NCI-H1694 (cell line): ENCODE measurements around the gene PLXNB2.
A peak's percentile ranks its signal among the peaks of the same experiment; 100 is the strongest.

Experiments
- DNase-seq: peaks from one replicate; lab custom pipeline; 2025; lab: John Stamatoyannopoulos, UW

Gene PLXNB2

GRCh38 chr22:50264946-50265669 lies 42.3 kb downstream of the PLXNB2 start:
- DNase-seq = no peak

DNA sequence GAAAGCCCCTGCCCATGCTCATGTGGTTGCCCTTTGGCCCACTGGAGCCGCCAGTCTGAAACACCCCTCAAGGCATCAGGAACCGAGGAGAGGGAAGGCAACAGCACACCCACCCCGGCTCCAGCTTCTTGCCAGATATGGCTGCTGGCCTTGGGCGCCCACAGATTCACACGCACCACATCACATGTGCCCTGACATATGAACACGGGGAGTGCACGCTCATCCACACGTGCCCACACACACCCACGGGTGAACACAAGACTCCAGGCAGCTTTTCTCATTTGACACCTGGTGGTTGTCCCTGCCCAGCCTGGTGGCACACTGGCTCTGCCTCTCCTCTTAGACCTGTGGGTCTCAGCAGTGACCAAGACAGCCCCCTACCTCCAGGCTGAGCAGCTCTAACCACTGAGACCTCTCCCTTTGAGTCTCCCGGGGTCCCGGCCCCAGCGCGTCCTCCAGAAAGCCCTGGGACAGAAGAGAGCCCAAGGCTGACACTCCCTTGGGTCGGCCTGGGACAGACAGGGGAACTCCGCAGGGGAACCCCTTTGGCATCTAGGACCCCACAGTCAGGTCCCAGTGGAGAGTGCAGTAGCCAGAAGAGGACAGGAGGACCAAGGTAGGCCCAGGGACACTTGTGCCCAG lies 43.2 kb downstream of the PLXNB2 start:
- DNase-seq = no peak

GRCh38 chr22:50262973-50263617 lies 44.4 kb downstream of the PLXNB2 start:
- DNase-seq = no peak

- no peak for DNase-seq
These were observed 45.0 kb downstream of the PLXNB2 start for GRCh38 chr22:50262460-50262911.

DNA sequence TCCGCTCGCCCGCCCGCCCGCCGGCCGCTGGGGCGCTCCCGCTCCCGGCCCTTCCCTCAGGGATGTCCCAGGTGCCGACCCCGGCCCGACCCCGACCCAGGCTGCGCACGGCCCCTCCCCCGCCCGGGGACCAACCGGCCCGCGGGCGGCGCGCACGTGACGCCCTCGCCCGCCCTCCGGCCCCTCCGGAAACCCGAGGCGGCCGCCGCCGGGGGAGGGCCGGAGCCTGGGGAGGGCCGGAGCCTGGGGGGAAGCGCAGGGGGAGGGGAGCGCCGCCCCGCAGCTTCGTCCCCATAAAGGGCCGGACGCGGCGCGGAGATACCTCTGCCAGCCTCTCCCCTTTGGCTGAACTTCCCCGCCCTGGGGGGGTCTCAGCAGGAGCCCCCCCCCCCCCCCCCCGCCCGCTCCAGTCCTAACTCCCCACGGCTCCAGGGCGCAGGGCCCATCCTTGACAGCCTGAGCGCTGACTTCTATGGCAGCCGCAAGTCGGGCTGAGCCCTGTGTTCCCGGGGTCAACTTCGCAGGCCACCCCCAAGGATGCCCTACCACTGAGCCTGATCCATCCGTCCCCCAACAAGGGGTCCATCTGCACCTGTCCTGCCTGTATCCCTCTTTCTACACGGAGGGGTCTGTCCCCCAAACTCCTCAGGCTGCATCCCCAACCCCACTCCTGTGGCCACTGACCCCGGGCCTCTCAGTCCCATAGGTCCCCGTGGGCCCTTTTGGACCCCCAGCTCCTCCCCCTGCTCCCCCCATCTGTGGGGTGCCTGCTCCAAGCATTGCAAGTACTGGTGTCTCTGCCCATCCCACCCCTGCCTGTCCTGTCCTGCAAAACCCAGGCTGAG lies 45.6 kb downstream of the PLXNB2 start, which contains the start of gene MAPK12:
Gene MAPK12, minus strand, starts transcription at position 69 of the 845 bp plus-strand sequence. CDS start 174 bp downstream, outside the sequence.
- DNase-seq = no peak

GRCh38 chr22:50260801-50261614 lies 46.4 kb downstream of the PLXNB2 start:
- peak; percentile 43 for DNase-seq

GRCh38 chr22:50260434-50260800 lies 47.0 kb downstream of the PLXNB2 start:
- DNase-seq = peak; percentile 21

DNA sequence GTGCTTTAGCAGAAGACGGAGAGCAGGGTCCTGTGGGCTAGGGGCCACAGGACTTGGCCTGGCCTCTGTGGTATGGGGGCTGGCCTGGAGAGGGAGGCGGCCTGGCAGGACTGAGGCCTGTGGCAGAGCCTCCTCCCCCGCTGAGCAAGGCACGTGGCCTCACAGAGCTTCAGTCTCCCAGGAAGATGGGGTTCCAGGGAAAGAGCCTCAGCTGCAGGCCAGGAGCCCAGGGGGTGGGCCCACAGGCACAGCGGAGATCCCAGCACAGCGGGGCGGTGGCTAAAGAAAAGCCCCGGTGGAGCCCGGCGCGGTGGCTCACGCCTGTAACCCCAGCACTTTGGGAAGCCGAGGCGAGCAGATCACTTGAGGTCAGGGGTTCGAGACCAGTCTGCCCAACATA lies 48.1 kb downstream of the PLXNB2 start:
- DNase-seq = no peak

DNA sequence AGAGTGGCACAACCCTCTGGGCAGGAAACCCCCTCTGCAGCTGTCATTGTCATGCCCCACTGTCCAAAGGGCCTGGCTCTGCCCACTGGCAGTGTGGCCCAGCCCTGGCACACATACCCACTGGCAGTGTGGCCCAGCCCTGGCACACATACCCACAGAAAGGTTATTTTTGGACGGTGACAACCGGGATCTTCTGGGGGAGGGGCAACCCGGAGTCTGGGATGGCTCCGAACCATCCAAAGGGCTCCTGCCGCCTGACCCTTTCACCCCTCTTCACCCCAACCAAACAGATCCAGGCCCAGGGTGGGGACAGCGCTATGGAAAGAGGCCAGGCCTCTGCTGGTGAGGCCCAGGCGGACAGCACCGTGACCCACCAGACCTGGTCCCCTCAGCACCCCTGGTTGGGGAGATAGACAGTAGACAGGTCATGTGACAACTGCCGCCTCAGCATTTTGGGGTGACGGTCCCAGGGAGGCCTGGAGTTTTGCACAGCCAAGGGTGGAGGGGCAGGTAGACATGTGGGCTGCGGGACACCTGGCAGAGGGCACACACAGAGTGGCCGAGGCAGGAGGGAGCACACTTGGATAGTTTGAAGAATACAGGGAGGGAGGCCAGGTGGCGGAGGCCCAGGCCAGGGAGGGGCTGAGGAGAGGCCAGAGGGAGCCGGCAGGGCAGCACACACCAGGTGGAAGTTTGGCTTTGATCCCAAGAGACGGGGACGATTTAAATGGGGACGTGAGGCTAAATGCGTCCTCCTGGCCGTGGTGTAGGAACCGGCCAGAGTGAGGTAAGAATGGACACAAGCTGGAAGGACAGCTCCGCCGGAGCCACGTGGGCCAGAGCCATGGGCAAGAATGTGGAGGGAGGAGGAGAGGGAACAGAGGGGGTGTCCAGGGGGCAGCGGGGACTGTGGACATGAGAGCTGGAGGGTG lies 48.8 kb downstream of the PLXNB2 start:
- DNase-seq = no peak

- DNase-seq = no peak
These were observed 49.7 kb downstream of the PLXNB2 start for GRCh38 chr22:50257451-50258360.

DNA sequence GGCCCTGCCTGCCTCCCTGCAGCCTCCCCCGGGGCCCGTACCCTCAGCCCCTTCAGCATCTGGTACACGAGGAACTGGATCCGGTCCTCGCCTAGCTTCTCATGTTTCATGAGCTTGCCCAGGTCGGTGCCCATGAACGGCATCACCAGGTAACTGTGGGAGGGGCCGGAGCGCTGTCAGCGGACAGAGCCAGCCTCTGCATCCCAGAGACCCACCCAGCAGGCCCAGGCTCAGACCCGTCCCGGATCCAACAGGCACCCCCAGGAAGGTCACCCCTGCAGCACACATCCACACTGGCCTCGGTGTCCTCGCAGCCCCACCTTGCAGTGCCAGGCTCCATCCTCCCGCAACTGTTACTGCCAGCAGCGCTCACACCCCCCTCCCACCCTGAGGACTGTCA lies 50.4 kb downstream of the PLXNB2 start:
- no peak for DNase-seq

GRCh38 chr22:50256258-50256862 lies 51.1 kb downstream of the PLXNB2 start:
- DNase-seq = no peak

- DNase-seq = no peak
These were observed 51.8 kb downstream of the PLXNB2 start for GRCh38 chr22:50255607-50256006.

DNA sequence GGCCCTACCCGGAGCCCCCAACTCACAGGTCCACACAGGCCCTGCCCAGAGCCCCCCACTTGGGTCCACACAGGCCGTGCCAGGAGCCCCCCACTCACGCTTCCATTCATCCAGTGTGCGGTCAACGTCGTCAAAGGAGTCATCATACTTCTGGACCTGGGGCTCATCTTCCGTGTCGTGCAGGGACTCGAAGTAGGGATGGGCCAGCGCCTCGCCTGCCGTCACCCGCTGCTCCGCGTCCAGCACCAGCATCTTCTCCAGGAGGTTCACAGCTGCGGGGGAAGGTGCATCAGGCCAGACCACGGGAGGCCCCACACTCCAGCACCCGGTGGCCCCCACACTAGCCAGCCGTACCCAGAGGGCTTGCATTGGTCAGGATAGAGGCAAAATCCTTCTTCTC lies 52.3 kb downstream of the PLXNB2 start:
- DNase-seq = no peak

DNA sequence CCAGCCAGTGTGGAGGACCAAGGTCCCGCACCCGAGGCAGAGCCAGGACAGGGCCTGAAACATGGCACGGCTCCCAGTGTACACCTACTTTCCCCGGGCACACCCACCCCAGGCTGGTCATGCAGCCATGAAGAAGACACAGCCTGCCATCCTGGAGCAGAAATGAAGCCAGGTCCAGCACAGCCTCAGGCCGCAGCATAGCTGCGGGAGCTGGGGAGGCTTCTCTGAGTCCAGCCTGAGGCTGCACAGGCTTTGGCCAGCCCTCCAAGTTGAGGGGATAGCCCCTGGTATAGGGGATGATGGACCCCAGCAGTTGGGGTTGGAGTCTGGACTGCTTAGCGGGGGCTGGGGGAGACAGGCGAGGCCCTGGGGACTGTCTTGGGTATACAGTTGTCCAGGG lies 53.5 kb downstream of the PLXNB2 start:
- DNase-seq = no peak

DNA sequence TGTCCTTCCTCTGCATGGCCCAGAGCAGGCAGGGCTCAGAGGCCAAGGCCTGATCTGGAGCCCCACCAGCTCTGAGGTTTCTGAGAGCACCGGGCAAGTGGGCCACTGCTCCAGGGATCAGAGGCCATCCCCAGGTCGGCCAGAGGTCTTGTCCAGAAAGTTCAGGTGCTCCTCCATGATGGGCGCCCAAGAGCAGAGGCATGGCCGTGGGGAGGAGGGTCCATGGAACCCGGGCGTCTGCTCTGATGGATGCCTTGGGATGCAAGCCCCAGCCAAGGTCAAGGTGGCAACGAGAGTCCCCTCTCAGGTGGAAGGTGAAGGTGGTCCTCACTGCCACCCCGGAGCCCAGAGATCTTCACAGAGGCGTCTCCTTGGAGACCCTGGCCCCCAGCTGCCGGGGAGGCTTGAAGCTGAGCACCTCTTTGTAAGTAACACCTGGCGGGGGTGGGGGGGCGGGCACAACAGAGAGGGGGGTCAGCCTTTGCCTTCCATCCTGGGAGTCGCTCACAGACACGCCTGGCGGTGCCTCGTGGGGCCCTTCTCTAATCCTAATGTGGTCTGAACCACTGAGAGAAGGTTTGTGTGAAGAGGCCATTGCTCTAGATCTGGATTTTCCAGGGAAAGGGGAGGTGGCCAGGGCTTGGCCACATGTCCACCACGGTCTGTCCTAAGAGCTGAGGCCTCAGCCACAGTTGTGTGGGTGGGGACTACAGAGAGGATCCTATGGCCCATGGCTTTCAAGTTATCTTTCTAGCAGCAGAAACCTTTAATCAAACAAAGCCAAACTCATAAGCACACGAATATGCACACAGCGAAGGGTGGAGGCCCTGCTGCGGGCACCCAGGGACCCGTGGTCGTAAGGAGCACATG lies 54.2 kb downstream of the PLXNB2 start:
- DNase-seq = no peak
